Femur (tissue), 1 donor: ENCODE data around the gene MTX3.

ENCODE experiments used
- DNase-seq: peaks from one replicate; pipeline ENCODE4 v3.0.0-alpha.2; 2017

MTX3 gene

DNA sequence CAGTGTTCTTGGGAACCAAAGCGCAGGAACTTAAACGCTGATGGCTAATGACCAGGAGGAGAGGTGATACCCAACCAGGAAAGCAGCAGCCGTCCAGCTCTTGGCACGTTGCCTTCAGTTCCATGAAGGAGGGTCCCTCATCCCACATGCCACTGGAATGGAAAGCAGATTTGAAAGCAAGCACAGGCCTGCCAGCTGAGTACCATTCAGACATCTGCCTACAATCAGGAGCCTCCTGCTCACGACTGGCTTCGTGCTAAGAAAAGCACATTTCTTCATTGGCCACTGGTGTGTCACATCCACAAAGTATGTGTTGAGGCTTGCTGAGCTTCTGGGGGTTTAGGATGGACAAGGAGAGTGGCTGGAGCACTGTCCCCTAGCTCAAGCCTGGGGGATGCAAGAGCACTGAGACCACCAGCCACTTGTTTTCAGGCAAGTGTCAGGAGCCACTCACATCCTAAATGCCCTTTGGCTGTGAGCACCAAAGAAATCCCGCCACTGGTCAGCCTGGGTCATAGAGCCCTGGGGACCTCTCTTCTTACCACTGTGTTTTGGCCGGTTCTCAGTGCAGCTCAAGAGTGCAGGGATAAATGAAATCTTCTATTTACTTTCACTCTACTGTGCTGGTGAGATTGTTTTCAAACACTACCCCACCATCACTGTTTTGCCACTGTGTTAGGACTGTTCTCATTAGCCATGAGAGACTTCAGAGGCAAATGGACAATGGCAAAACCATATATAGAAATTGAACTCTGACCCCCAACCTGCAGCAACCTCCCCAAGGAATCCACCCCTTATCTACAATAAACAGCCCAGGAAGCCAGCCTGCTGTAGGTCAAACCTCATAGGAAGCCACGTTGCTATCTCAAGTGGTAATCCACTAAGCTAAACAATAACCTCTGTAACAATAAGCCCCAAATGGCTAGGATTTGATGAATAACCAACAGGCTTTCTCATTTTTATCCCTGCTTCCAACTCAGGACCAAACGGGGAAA, 58.3 kb downstream of the MTX3 start:
- peak; percentile 53 for DNase-seq

GRCh38 chr5:79931866-79932265, 59.2 kb downstream of the MTX3 start:
- DNase-seq: no peak

- DNase-seq: no peak
Measured at GRCh38 chr5:79931409-79931808, 59.7 kb downstream of the MTX3 start.

DNA sequence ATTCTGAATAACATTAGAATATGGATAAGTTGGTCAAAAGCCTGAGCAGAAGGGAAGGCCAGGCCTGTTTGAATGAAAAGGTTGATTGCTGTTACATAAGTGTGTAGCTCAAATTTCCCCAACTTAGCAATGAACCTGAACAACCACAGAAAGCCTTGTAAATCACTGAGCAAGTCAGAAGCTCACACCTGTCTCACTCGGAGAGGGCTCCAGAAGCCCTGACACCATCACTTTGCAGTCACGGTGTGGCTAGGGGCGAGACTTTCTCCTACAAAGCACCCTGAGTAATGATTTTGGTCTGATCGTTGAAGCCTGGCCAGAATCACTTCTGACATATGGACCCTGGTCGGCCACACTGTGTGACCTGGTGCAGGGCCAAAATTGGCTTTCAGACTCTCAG, 62.0 kb downstream of the MTX3 start:
- DNase-seq: no peak
